Measurements from ENCODE around the gene SF1.

Gene SF1

DNA sequence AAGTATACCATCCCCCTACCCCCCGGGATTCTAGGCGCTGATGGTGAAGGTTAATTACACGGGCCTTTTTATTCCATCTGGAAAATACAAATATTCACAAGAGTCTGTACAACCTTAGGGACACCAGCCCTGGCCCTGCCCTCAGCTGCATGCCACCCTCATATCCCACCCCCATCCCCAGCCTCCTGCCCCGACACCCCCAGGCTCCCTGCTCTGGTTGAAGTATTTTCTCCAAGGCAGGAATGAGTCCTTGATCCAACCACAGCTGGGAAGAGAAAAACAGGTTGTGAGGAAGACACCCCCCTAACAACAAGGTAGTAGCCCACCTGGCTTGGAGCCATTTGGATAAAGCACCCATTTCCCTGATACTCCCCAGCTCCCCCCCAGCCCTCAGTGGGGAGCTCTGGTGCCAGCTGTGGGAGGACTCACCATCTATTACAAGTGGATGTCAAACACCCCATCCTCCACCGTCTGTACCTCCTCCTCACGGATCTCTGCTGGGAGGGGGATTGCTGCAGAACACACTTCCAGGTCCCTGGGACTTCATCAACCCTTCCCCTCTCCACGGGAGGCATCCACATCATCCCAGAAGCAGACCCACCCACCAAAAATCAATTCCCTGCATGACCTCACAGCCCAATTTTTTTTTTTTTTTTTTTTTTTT lies 51.3 kb downstream of the SF1 start:
- DNase-seq (ENCODE audit: low read depth, low spot score): no peak
- Histone ChIP-seq H3K36me3 (ENCODE audit: insufficient read depth, insufficient read length, low read length) (no peaks in the 10 kb centered on the region), H3K9me3 (ENCODE audit: insufficient read depth, low read length) (no peaks in the 10 kb centered on the region), H3K27me3 (ENCODE audit: insufficient read depth, insufficient read length) (peaks cover 9% of the 10 kb centered on the region), H3K4me3 (ENCODE audit: insufficient read length, low read depth) (no peak overlapping the region), H3K4me1 (ENCODE audit: insufficient read depth, insufficient read length) (peaks cover 37% of the 10 kb centered on the region), H3K9ac (ENCODE audit: insufficient read length, low read depth) (no peak overlapping the region)
- no peak for TF ChIP-seq SUZ12 (IDR thresholded peaks at IDR 0.05; ENCODE audit: extremely low read depth, insufficient read depth, insufficient read length)
- no peak for TF ChIP-seq YY1 (IDR thresholded peaks at IDR 0.05; ENCODE audit: insufficient read depth, insufficient read length)

DNA sequence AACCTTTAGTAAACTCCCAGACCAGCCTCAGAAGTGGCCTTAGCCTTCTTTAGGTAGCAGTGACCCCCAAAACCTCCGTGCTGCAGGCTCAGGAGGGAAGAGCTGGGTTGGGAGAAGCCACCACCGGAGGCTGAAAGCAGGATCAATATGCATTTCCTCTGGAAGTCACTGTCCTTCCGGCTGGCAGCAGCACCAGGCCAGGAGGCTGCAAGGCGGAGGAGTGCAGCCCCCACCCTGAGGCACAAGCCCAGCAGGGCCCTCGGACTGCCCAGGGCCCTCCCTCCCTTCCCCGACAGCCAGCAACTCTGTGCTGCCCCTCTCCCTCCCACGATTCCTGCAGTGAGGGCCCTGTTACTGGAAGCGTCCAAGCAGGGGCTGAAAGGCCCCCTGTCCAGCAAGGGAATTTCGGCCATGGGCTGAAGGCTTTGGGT lies 52.1 kb downstream of the SF1 start:
- no peak for TF ChIP-seq ZNF274 (IDR thresholded peaks at IDR 0.05; ENCODE audit: low read depth, low read length)
- no peak for TF ChIP-seq SUZ12 (IDR thresholded peaks at IDR 0.05; ENCODE audit: extremely low read depth, insufficient read depth, insufficient read length)
- no peak for TF ChIP-seq YY1 (IDR thresholded peaks at IDR 0.05; ENCODE audit: insufficient read depth, insufficient read length)
- Histone ChIP-seq H3K4me1 (ENCODE audit: insufficient read depth, insufficient read length) (peaks cover 37% of the 10 kb centered on the region), H3K9me3 (ENCODE audit: insufficient read depth, low read length) (no peaks in the 10 kb centered on the region), H3K4me3 (ENCODE audit: insufficient read length, low read depth) (no peak overlapping the region), H3K9ac (ENCODE audit: insufficient read length, low read depth) (peak overlapping the region; percentile 51), H3K36me3 (ENCODE audit: insufficient read depth, insufficient read length, low read length) (no peaks in the 10 kb centered on the region), H3K27me3 (ENCODE audit: insufficient read depth, insufficient read length) (peaks cover 17% of the 10 kb centered on the region)
- no peak for DNase-seq (ENCODE audit: low read depth, low spot score)

DNA sequence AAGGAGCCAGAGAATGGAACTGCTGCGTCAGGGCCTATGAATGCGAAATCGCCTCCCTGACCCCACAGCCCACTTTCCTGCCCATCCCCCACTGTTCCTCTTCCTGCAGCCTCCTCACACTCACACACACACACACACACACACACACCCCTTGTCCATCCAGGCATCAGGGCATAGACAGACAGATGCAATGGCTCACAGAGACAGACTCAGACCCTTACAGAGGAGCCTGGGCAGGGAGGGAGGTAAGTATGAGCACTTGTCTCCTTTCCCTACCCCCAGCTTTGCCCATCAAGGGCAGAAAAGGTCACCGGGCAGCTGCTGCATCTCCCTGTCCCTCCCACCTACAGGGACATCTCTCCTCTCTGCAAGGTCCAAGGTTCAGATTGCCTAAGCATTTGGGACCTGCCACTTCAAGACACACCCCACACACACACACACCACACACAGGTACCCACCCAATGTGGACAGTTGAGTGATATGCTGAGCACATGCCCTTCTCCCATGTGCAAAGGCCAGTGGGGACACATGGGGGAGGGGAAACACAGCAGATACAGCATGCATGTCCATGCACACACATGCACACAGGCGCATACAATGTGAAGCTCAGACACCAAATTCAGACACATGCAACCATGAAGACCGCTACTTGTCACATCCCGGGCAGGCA lies 53.3 kb downstream of the SF1 start:
- no peak for DNase-seq (ENCODE audit: low read depth, low spot score)
- Histone ChIP-seq H3K4me1 (ENCODE audit: insufficient read depth, insufficient read length) (peaks cover 32% of the 10 kb centered on the region), H3K36me3 (ENCODE audit: insufficient read depth, insufficient read length, low read length) (no peaks in the 10 kb centered on the region), H3K27me3 (ENCODE audit: insufficient read depth, insufficient read length) (peaks cover 29% of the 10 kb centered on the region), H3K9ac (ENCODE audit: insufficient read length, low read depth) (no peak overlapping the region), H3K4me3 (ENCODE audit: insufficient read length, low read depth) (no peak overlapping the region), H3K9me3 (ENCODE audit: insufficient read depth, low read length) (no peaks in the 10 kb centered on the region)
- TF ChIP-seq SUZ12 (IDR thresholded peaks at IDR 0.05; ENCODE audit: extremely low read depth, insufficient read depth, insufficient read length) (no peak), YY1 (IDR thresholded peaks at IDR 0.05; ENCODE audit: insufficient read depth, insufficient read length) (no peak), ZNF274 (IDR thresholded peaks at IDR 0.05; ENCODE audit: low read depth, low read length) (no peak)

DNA sequence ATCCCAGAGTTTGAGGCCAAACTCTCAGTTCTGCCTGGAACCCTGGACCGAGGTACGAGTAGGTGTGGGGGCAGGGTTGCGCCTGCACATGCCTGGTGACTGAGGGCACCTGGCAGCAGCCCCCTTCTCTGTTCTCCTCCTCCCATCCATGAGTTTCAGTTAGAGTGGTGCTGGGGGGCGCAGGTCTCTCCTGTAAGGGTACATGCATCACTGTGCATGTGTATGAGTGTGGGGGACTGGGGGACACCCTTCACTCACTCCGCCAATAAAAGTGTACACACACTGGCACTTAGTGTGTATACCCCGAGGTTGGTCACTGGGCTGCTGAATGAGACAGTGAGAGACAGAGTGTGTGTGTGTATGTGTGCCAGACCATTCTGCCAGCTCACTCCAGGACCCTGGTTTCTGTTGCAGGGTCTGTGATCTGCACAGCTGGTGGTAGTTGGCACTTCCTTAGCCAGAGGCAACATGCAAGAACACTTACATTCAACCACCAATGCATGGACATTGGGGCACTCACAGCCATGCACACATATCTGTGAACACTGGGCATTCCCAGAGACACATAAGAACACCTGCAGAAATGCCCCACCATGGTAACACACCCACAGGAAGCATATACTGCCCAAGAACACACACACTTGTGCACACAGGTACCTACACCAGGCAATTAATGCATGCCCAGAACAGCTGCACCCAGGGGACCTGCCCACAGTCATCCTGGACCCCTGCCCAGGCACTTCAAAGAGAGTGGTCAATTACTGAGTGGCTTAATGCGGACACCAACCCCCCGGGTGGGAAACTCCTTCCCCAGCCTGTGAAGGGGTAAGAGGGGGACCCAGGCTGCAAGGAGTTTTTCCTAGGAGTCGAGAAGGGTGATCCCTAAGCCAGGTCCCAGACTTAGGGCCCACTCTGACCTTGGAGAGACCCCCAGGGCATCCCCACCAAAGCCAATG lies 54.2 kb downstream of the SF1 start:
- no peaks in the 10 kb centered on the region for H3K36me3 ChIP-seq (ENCODE audit: insufficient read depth, insufficient read length, low read length)
- H3K4me1 ChIP-seq (ENCODE audit: insufficient read depth, insufficient read length): peaks cover 31% of the 10 kb centered on the region
- H3K9me3 ChIP-seq (ENCODE audit: insufficient read depth, low read length): no peaks in the 10 kb centered on the region
- no peak for DNase-seq (ENCODE audit: low read depth, low spot score)
- no peak for TF ChIP-seq ZNF274 (IDR thresholded peaks at IDR 0.05; ENCODE audit: low read depth, low read length)
- TF ChIP-seq SUZ12 (IDR thresholded peaks at IDR 0.05; ENCODE audit: extremely low read depth, insufficient read depth, insufficient read length): no peak
- no peak for TF ChIP-seq YY1 (IDR thresholded peaks at IDR 0.05; ENCODE audit: insufficient read depth, insufficient read length)
- peak overlapping the region; percentile 59 for H3K9ac ChIP-seq (ENCODE audit: insufficient read length, low read depth)
- H3K27me3 ChIP-seq (ENCODE audit: insufficient read depth, insufficient read length): peaks cover 36% of the 10 kb centered on the region
- H3K4me3 ChIP-seq (ENCODE audit: insufficient read length, low read depth): no peak overlapping the region

DNA sequence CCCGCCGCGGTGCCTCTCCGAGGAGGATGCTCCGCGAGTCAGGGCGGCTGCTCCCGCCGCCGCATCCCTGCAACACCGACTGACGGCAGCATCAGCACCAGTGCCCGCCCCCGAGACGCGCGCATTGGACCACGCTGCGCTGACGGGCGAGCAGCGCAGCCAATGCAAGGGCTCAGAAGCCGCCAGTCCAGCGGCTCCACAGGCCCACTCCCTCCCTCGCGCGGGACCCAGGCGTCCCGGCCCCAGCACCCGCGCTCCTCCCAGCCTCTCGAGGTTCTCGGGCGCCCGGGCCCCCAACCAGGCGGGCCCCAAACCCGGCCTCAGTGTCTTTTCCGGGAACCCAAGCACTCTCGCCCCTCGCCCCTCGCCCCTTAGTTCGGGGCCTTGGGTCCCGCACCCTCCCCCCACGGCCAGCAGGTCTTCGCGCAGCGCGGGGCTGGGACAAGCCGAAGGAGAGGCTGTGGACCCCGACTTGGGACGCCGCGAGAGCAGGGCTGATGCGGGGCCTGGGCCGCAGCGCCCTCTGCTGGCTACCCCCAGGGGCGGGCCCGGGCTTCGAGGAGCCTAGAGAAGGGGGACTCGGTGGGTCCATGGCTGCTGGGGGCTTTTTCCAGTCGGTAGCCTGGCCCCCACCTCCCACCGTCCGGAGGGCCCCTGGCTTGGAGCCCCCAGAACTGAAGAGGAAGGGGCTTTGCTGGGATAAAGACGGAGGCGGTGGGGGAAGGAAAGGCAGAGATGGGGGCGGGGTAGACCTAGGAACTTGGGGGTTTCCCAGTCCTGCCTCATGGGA lies 55.0 kb downstream of the SF1 start, which contains the start of gene NRXN2:
Gene NRXN2 (minus strand): TSS at position 81 of the 790 bp plus-strand sequence. CDS start 9,498 bp downstream, outside the sequence.
- Histone ChIP-seq H3K9me3 (ENCODE audit: insufficient read depth, low read length) (no peaks in the 10 kb centered on the region), H3K36me3 (ENCODE audit: insufficient read depth, insufficient read length, low read length) (no peaks in the 10 kb centered on the region), H3K9ac (ENCODE audit: insufficient read length, low read depth) (peak within 1 kb of the TSS; percentile 68), H3K4me3 (ENCODE audit: insufficient read length, low read depth) (peak within 1 kb of the TSS; percentile 47), H3K27me3 (ENCODE audit: insufficient read depth, insufficient read length) (peaks cover 38% of the 10 kb centered on the region), H3K4me1 (ENCODE audit: insufficient read depth, insufficient read length) (peaks cover 27% of the 10 kb centered on the region)
- DNase-seq (ENCODE audit: low read depth, low spot score): peak; percentile 84
- TF ChIP-seq ZNF274 (IDR thresholded peaks at IDR 0.05; ENCODE audit: low read depth, low read length): no peak

DNA sequence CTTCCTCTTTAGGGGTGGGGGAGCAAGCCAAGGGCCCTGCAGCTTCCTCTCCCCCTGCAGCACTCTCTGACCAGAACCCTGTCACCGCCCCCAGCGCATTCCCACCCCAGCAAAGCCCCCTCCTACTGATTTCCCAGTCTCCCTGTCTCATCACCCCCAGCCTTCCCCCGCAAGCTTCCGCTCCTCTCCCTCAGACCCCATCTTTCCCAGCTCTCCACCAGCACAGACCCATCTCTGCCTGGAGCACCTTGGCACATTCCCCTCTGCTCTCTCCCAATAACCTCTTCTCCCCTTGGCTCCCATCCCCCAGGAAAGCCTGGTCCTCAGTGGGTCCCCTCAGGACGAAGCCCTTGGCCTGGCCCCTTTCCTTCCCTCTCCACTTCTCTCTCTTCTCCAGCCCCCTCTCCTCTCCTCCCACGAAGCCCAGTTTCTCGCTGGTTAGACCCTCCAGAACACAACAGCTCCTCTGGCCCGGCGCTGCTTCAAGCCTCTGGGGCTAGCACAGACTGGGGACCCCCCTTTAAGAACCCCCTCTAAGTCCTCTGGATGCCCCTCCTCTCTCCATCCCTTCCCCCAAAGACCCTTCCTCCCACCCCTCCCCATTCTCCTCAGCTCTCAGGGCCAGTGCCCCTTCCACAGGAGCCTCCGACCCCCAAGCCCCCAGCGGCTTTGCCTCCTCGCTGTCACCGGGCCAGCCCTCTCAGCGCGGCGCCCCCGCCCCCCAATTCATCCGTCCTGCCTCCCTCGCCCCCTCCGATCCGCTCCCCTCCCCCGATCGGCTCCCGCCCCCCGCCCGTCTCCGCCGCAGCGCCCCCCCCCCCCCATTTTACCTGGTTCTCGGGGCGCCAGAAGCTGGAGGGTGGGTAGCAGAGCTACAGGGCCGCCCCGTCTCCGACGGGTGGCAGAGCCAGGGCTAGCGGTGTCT lies 55.9 kb downstream of the SF1 start:
- no peak for DNase-seq (ENCODE audit: low read depth, low spot score)
- H3K27me3 ChIP-seq (ENCODE audit: insufficient read depth, insufficient read length): peaks cover 42% of the 10 kb centered on the region
- TF ChIP-seq ZNF274 (IDR thresholded peaks at IDR 0.05; ENCODE audit: low read depth, low read length) (no peak), YY1 (IDR thresholded peaks at IDR 0.05; ENCODE audit: insufficient read depth, insufficient read length) (no peak), SUZ12 (IDR thresholded peaks at IDR 0.05; ENCODE audit: extremely low read depth, insufficient read depth, insufficient read length) (no peak)
- peaks cover 27% of the 10 kb centered on the region for H3K4me1 ChIP-seq (ENCODE audit: insufficient read depth, insufficient read length)
- H3K9me3 ChIP-seq (ENCODE audit: insufficient read depth, low read length): no peaks in the 10 kb centered on the region
- H3K36me3 ChIP-seq (ENCODE audit: insufficient read depth, insufficient read length, low read length): no peaks in the 10 kb centered on the region
- H3K9ac ChIP-seq (ENCODE audit: insufficient read length, low read depth): no peak overlapping the region
- no peak overlapping the region for H3K4me3 ChIP-seq (ENCODE audit: insufficient read length, low read depth)
